ENCODE data around the gene LIPJ. TPM values are rescaled to one million over a fixed set of nuclear protein-coding genes. Genes with fewer than 3 reads are reported as not detected.

Gene LIPJ
- total RNA-seq, 2 experiments from 2014 or later: 0.06 TPM; not detected in 1

DNA sequence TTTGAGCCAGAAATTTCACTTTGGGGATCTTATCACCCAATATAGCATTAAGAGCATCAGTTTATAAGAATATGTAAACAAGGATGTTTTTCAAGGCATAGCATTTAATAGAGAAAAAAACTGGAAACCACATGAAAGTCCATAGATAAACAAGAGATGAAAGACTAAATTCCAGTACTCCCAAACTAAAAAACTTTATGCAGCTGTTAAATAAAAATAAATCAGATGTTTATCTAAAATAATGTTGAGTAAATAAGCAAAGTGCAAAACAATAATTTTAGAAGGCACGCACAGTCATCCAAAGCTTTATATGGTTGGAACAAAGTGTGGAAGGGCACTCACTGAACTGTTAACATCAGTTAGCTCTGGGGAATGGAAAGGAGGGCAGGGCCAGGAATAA, 24.4 kb upstream of the LIPJ start:
- Histone ChIP-seq H3K9me2 (ENCODE audit: insufficient read depth, low read length) (no peaks in the 10 kb centered on the region), H3K4me2 (ENCODE audit: low read length) (no peak overlapping the region), H2AFZ (ENCODE audit: low read length) (no peak overlapping the region), H3K27ac (ENCODE audit: low read depth, low read length, poor library complexity, severe bottlenecking) (no peak overlapping the region), H3K4me3 (ENCODE audit: low read depth, low read length, poor library complexity, severe bottlenecking) (no peak overlapping the region), H3K79me2 (ENCODE audit: insufficient read depth, low read depth, low read length) (no peaks in the 10 kb centered on the region), H3K4me1 (ENCODE audit: insufficient read depth, low read length, poor library complexity, severe bottlenecking) (no peaks in the 10 kb centered on the region), H3K9me3 (ENCODE audit: low read length) (no peaks in the 10 kb centered on the region), H4K20me1 (ENCODE audit: insufficient read depth, low read length) (no peaks in the 10 kb centered on the region), H3K36me3 (ENCODE audit: insufficient read depth, low read length) (no peaks in the 10 kb centered on the region)
- TF ChIP-seq, protein P1, sequence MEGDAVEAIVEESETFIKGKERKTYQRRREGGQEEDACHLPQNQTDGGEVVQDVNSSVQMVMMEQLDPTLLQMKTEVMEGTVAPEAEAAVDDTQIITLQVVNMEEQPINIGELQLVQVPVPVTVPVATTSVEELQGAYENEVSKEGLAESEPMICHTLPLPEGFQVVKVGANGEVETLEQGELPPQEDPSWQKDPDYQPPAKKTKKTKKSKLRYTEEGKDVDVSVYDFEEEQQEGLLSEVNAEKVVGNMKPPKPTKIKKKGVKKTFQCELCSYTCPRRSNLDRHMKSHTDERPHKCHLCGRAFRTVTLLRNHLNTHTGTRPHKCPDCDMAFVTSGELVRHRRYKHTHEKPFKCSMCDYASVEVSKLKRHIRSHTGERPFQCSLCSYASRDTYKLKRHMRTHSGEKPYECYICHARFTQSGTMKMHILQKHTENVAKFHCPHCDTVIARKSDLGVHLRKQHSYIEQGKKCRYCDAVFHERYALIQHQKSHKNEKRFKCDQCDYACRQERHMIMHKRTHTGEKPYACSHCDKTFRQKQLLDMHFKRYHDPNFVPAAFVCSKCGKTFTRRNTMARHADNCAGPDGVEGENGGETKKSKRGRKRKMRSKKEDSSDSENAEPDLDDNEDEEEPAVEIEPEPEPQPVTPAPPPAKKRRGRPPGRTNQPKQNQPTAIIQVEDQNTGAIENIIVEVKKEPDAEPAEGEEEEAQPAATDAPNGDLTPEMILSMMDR (conservative IDR thresholded peaks at IDR 0.05; ENCODE audit: low read length): no peak
- no peak for TF ChIP-seq EZH2phosphoT487 (IDR thresholded peaks at IDR 0.05; ENCODE audit: borderline replicate concordance, low read depth, low read length)
- intact Hi-C loops (cut with micrococcal nuclease; ENCODE audit: unreplicated experiment): no loop called here
- DNase-seq (ENCODE audit: low spot score): no peak
- POLR2A ChIA-PET: no interaction called here
- no TSS peak for BruUV-seq (replicated peaks)
- CTCF ChIA-PET (ENCODE audit: unreplicated experiment): no interaction called here

DNA sequence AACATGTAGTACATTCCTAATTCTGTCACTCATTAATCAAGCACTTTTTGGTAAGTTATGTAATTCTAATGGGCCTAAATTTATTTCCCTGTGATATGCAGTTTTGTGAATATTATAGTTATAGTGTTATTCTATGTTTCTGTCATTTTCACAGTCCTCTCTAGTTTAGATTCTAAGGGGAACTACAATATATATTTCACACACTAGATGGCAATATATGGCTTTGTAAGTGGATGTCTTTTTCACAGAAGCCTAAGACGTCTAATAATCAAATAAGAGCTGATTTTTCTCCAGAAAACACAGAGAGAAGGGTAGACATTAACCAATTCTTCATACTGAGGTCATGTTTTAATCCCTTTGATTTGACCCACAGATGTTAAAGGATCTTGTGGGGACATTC, 21.5 kb upstream of the LIPJ start:
- no peak for TF ChIP-seq EZH2phosphoT487 (IDR thresholded peaks at IDR 0.05; ENCODE audit: borderline replicate concordance, low read depth, low read length)
- TF ChIP-seq, protein P1 (conservative IDR thresholded peaks at IDR 0.05; ENCODE audit: low read length): peak; percentile 81
- no peaks in the 10 kb centered on the region for H3K79me2 ChIP-seq (ENCODE audit: insufficient read depth, low read depth, low read length)
- peak overlapping the region; percentile 7; the same call in 1 of the 2 replicates for H2AFZ ChIP-seq (ENCODE audit: low read length)
- H3K4me2 ChIP-seq (ENCODE audit: low read length): no peak overlapping the region
- ChIA-PET CTCF (ENCODE audit: unreplicated experiment) (no interaction called here), POLR2A (interaction anchor here (0.6 to 1.3 kb wide), 5 partner anchors 10 to 750 kb away, joined by 3 to 4 read pairs (median 4); no protein-coding TSS in a partner anchor)
- H3K27ac ChIP-seq (ENCODE audit: low read depth, low read length, poor library complexity, severe bottlenecking): no peak overlapping the region
- H3K4me1 ChIP-seq (ENCODE audit: insufficient read depth, low read length, poor library complexity, severe bottlenecking): no peaks in the 10 kb centered on the region
- no TSS peak for BruUV-seq (replicated peaks)
- no peaks in the 10 kb centered on the region for H3K9me3 ChIP-seq (ENCODE audit: low read length)
- H3K36me3 ChIP-seq (ENCODE audit: insufficient read depth, low read length): no peaks in the 10 kb centered on the region
- no peaks in the 10 kb centered on the region for H3K9me2 ChIP-seq (ENCODE audit: insufficient read depth, low read length)
- intact Hi-C loops (cut with micrococcal nuclease; ENCODE audit: unreplicated experiment): no loop called here
- peak; percentile 40 for DNase-seq (ENCODE audit: low spot score)
- no peak overlapping the region for H3K4me3 ChIP-seq (ENCODE audit: low read depth, low read length, poor library complexity, severe bottlenecking)
- H4K20me1 ChIP-seq (ENCODE audit: insufficient read depth, low read length): no peaks in the 10 kb centered on the region

DNA sequence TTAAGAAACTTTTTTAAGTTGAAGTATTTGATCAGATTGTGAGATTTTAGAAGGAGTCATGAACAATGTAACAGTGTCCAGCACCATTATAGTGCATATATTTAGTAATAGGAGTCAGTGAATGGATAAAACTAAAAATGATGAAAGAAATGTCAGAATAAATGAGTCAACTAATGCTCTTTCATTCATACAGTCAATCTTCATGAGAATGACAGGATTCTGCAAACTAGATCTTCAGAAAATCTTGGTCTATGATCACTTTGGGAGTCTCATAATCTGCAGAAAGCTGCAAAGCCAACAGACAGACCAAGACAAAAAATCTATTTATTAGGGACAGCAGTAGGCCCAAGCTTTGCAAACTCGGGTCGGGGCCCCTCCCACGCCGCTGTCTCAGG, 4.2 kb upstream of the LIPJ start:
- H3K4me2 ChIP-seq (ENCODE audit: low read length): no peak overlapping the region
- ChIA-PET CTCF (ENCODE audit: unreplicated experiment) (no interaction called here), POLR2A (interaction anchor here (1.1 kb wide), 1 partner anchor 11 kb away, joined by 3 read pairs; no protein-coding TSS in a partner anchor)
- no peaks in the 10 kb centered on the region for H3K79me2 ChIP-seq (ENCODE audit: insufficient read depth, low read depth, low read length)
- no peaks in the 10 kb centered on the region for H3K36me3 ChIP-seq (ENCODE audit: insufficient read depth, low read length)
- H3K9me2 ChIP-seq (ENCODE audit: insufficient read depth, low read length): no peaks in the 10 kb centered on the region
- no peak for DNase-seq (ENCODE audit: low spot score)
- no peaks in the 10 kb centered on the region for H3K9me3 ChIP-seq (ENCODE audit: low read length)
- no TSS peak for BruUV-seq (replicated peaks)
- no peak overlapping the region for H2AFZ ChIP-seq (ENCODE audit: low read length)
- TF ChIP-seq, protein P1 (conservative IDR thresholded peaks at IDR 0.05; ENCODE audit: low read length): no peak
- no peak for TF ChIP-seq EZH2phosphoT487 (IDR thresholded peaks at IDR 0.05; ENCODE audit: borderline replicate concordance, low read depth, low read length)
- intact Hi-C loops (cut with micrococcal nuclease; ENCODE audit: unreplicated experiment): no loop called here
- no peaks in the 10 kb centered on the region for H4K20me1 ChIP-seq (ENCODE audit: insufficient read depth, low read length)
- H3K27ac ChIP-seq (ENCODE audit: low read depth, low read length, poor library complexity, severe bottlenecking): no peak overlapping the region
- no peak overlapping the region for H3K4me3 ChIP-seq (ENCODE audit: low read depth, low read length, poor library complexity, severe bottlenecking)
- H3K4me1 ChIP-seq (ENCODE audit: insufficient read depth, low read length, poor library complexity, severe bottlenecking): no peaks in the 10 kb centered on the region

All from OCI-LY7 (cell line).